Gastrocnemius medialis (tissue), 4 donors: Measurements from ENCODE around the gene TDRD6. TPM values are rescaled to one million over a fixed set of nuclear protein-coding genes. Genes with fewer than 3 reads are reported as not detected.

Source experiments
- ATAC-seq, 2 donors: fragments of 150-250 bp; one replicate each; pipeline ENCODE4 v1.9.1; 2016
- DNase-seq, 2 donors: peaks; one replicate each; pipeline ENCODE4 v3.0.0-alpha.2; 2019
- H3K27ac ChIP-seq, 4 donors: fragments of 200-600 bp; sonication (generic); 1 replicate in 1 of 4; 2 replicates in 3 of 4; pipeline ENCODE4 v1.5.1; 2016 to 2018; ENCODE audit warnings: mild to moderate bottlenecking in 2 of 4, moderate library complexity in 1 of 4
- H3K27me3 ChIP-seq, 3 donors: fragments of 200-600 bp; sonication (generic) in 2 of 3; 1 replicate in 1 of 3; 2 replicates in 2 of 3; pipeline versions ENCODE4 v1.5.1 to v1.6.0; 2016 to 2019; ENCODE audit warnings: mild to moderate bottlenecking in 1 of 3, moderate library complexity in 1 of 3
- H3K36me3 ChIP-seq, 2 donors: fragments of 200-600 bp; sonication (generic) in 1 of 2; one replicate each; pipeline ENCODE4 v1.5.1; 2017 to 2018
- H3K4me1 ChIP-seq, 2 donors: fragments of 200-600 bp; sonication (generic) in 1 of 2; one replicate each; pipeline ENCODE4 v1.5.1; 2016 to 2017; ENCODE audit warnings: mild to moderate bottlenecking in 2 of 2
- H3K4me3 ChIP-seq, 4 donors: fragments of 200-600 bp; sonication (generic) in 3 of 4; 1 replicate in 1 of 4; 2 replicates in 3 of 4; pipeline ENCODE4 v1.5.1; 2016 to 2019; ENCODE audit warnings: mild to moderate bottlenecking in 2 of 4
- H3K9me3 ChIP-seq, 3 donors: fragments of 200-600 bp; sonication (generic) in 2 of 3; 1 replicate in 1 of 3; 2 replicates in 2 of 3; pipeline ENCODE4 v1.5.1; 2016 to 2019
- POLR2A ChIP-seq, 2 donors: fragments of 450-650 bp; IDR thresholded peaks; one replicate each; pipeline ENCODE4 v1.6.1; 2017; ENCODE audit warnings: antibody characterized with exemption in 2 of 2, mild to moderate bottlenecking in 2 of 2, moderate library complexity in 2 of 2
- in situ Hi-C, 4 donors: fragments of 200-750 bp; cut with MboI; loops; one replicate each; pipeline versions ENCODE4 v1.15.0 to v1.8.0; 2017; ENCODE audit warnings: low sequenced_read_pairs in 4 of 4
- intact Hi-C: fragments of 100-400 bp; cut with DNase I; formaldehyde crosslinking; loops from one replicate; pipeline ENCODE4 v1.15.1; 2023; ENCODE audit warnings: low total_unique reads
- total RNA-seq, 4 donors: library from RNA; depleted of rRNA; stranded (reverse); fragments of >200 nt; gene quantifications; one replicate each; pipeline versions ENCODE4 v1.1.0 to v1.2.3, GENCODE V29; 2016
- TF ChIP-seq, protein P1 (sequence below), 5 experiments: fragments of 450-650 bp in 3 of 5; fragments of 200-600 bp in 2 of 5; sonication (generic) in 2 of 5; IDR thresholded peaks in 4 of 5; conservative IDR thresholded peaks in 1 of 5; 1 replicate in 4 of 5; 2 replicates in 1 of 5; pipeline ENCODE4 v1.5.1; 2016 to 2019; ENCODE audit warnings: antibody characterized with exemption in 5 of 5, mild to moderate bottlenecking in 3 of 5, moderate library complexity in 3 of 5

The TDRD6 gene
- total RNA-seq, 4 donors from 2014 or later, result 0.03 to 1.7 (median 0.07) TPM

DNA sequence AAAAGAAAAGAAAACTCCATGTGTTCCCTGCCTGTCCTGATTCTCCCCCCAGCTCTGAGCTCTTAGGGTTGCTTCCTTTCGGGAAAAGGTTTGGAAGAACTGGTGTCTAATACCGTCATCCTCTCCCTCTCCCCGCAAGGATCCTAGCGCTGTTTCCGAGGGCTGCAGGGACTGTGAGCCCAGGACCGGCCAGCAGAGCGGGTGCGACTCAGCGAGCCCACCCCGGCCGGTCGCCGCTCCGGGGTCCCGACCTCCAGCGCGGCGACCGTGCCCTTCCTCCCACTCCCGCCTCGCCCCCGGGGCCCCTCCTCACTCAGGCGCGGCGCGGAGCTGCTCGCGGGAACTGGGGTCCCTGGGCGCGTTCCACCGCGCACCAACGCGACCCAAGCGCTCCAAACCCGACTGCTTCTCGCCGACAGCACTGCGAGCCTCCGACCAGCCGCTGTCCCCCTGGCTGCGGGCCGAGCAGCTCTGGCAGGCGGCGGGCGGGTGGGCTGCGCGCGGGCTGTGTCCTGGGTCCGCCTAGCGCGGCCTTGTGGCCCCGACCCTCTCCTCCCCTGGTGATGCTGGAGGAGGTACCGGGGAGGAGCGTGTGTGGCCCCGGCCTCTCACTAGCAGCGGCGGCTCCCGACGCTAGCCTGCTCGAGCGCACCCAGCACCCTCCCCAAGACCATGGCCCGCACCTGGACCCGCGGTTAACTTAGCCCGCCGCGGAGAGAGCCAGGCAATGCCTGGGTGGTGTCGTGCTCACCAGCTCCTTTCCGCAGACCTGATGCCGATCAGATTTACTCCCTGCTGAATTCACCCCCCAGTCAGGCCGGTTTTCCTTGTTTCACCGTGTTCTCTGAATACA lies 47.4 kb downstream of the TDRD6 start, which contains the start of gene PLA2G7:
PLA2G7 (minus strand) TSS at position 509 of the 853 bp plus-strand sequence. CDS start 12,484 bp downstream, outside the sequence.
- Histone ChIP-seq H3K27me3 (peaks cover 5 to 34% (median 18%) of the 10 kb centered on the region in 3 donors), H3K4me3 (peak within 1 kb of the TSS; percentile 43 to 67 (median 54))
- no peak for DNase-seq

DNA sequence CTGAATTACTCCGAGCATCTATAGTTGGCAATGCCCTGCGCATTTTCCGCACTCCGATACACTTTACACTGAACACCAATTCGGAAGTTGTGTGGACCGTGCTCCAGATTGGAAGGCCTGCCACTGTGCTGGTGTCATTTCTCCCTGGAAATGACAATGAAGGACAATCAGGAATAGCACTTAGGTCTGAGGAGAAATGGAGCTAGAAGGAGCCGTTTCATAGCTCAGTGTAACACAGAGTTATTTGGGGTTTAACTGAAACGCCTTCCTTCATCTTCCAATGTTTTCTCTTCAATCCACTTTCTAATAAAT lies 48.0 kb downstream of the TDRD6 start:
- no peak for ATAC-seq
- no peaks in the 10 kb centered on the region for H3K36me3 ChIP-seq
- DNase-seq, result no peak
- H3K4me3 ChIP-seq, result peak overlapping the region in 3 of 4 donors; percentile 43 to 67 (median 50)
- peaks cover 3 to 11% of the 10 kb centered on the region in 2 donors for H3K4me1 ChIP-seq
- in situ Hi-C loops (no loop called here), intact Hi-C loops (no loop called here)
- peaks cover 5 to 34% (median 18%) of the 10 kb centered on the region in 3 donors for H3K27me3 ChIP-seq
- no peak for TF ChIP-seq POLR2A (IDR thresholded peaks at IDR 0.05)
- TF ChIP-seq, protein P1, sequence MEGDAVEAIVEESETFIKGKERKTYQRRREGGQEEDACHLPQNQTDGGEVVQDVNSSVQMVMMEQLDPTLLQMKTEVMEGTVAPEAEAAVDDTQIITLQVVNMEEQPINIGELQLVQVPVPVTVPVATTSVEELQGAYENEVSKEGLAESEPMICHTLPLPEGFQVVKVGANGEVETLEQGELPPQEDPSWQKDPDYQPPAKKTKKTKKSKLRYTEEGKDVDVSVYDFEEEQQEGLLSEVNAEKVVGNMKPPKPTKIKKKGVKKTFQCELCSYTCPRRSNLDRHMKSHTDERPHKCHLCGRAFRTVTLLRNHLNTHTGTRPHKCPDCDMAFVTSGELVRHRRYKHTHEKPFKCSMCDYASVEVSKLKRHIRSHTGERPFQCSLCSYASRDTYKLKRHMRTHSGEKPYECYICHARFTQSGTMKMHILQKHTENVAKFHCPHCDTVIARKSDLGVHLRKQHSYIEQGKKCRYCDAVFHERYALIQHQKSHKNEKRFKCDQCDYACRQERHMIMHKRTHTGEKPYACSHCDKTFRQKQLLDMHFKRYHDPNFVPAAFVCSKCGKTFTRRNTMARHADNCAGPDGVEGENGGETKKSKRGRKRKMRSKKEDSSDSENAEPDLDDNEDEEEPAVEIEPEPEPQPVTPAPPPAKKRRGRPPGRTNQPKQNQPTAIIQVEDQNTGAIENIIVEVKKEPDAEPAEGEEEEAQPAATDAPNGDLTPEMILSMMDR (IDR thresholded peaks at IDR 0.05 in 4 of 5, conservative IDR thresholded peaks at IDR 0.05 in 1 of 5), result no peak
- no peaks in the 10 kb centered on the region for H3K9me3 ChIP-seq
- H3K27ac ChIP-seq, result no peak overlapping the region

More for the DNA sequence above, 47.4 kb downstream of the TDRD6 start, which contains the start of gene PLA2G7:
- in situ Hi-C loops (no loop called here), intact Hi-C loops (no loop called here)
- Histone ChIP-seq H3K9me3 (no peaks in the 10 kb centered on the region), H3K27ac (no peak within 1 kb of the TSS), H3K4me1 (peaks cover 3 to 11% of the 10 kb centered on the region in 2 donors), H3K36me3 (no peaks in the 10 kb centered on the region)
- peak; percentile 46 to 60 for ATAC-seq
- TF ChIP-seq, protein P1 (IDR thresholded peaks at IDR 0.05 in 4 of 5, conservative IDR thresholded peaks at IDR 0.05 in 1 of 5), result no peak
- TF ChIP-seq POLR2A (IDR thresholded peaks at IDR 0.05), result no peak

DNA sequence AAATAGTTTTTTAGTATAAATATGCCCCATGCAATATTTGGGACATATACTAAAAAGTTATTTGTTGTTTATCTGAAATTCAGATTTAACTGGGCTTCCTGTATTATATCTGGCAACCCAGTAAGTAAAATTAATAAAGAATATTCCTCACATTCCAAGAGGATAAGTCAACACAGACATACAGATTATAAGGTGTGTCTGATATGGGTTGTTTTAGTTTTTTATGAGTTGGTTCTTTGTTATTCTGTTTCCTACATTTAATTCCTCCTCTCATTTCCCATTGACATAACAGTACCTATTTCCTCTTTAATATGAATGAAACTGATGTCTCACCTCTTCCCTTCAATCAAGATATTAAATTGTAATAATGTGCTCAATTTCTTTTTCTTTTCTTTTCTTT lies 49.2 kb downstream of the TDRD6 start:
- intact Hi-C loops, result no loop called here
- DNase-seq, result no peak
- in situ Hi-C loops, result no loop called here

DNA sequence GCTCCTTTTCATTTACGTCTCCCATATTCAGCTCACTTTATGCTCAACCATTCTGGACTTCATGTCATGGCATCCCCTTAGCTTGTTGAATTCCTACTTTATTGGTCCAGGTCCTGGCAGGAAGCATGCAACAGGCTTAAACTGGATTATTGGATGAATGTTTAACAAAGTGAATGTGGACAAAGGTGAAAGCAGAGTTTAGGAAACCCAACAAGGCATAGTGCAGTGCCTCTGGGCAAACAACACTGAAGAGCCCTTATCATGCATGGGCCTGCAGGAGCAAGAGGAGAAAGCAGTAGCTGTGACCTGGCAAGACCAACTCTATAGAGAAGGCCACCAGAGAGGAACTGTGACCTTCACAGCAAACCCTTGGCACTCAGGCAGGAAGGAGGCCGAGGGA lies 53.8 kb downstream of the TDRD6 start:
- intact Hi-C loops, result no loop called here
- DNase-seq (no peak), ATAC-seq (no peak)
- H3K27me3 ChIP-seq, result peaks cover 0 to 12% (median 10%) of the 10 kb centered on the region in 3 donors
- TF ChIP-seq, protein P1 (IDR thresholded peaks at IDR 0.05 in 4 of 5, conservative IDR thresholded peaks at IDR 0.05 in 1 of 5), result no peak
- TF ChIP-seq POLR2A (IDR thresholded peaks at IDR 0.05), result no peak
- H3K36me3 ChIP-seq, result no peaks in the 10 kb centered on the region
- H3K9me3 ChIP-seq, result no peaks in the 10 kb centered on the region
- no peak overlapping the region for H3K4me3 ChIP-seq
- in situ Hi-C loops, result no loop called here
- H3K27ac ChIP-seq, result no peak overlapping the region
- no peaks in the 10 kb centered on the region for H3K4me1 ChIP-seq

More for the DNA sequence above, 49.2 kb downstream of the TDRD6 start:
- H3K36me3 ChIP-seq, result no peaks in the 10 kb centered on the region
- H3K4me1 ChIP-seq, result peaks cover 3 to 11% of the 10 kb centered on the region in 2 donors
- H3K4me3 ChIP-seq, result no peak overlapping the region
- ATAC-seq, result no peak
- no peak overlapping the region for H3K27ac ChIP-seq
- H3K9me3 ChIP-seq, result no peaks in the 10 kb centered on the region
- H3K27me3 ChIP-seq, result peaks cover 5 to 34% (median 18%) of the 10 kb centered on the region in 3 donors
- TF ChIP-seq POLR2A (IDR thresholded peaks at IDR 0.05), result no peak
- TF ChIP-seq, protein P1 (IDR thresholded peaks at IDR 0.05 in 4 of 5, conservative IDR thresholded peaks at IDR 0.05 in 1 of 5), result no peak
